AG10803 (cell line): ENCODE results near the gene ACER2.
"Not testable (repeated sequence)": the region's sequence is repeated elsewhere in the genome, so short reads cannot be mapped to it uniquely, and the experiment has no call there.

Source experiments
- DNase-seq: peaks from one replicate; pipeline ENCODE4 v3.0.0; 2010; ENCODE audit warnings: low read depth
- H3K4me3 ChIP-seq: 2 replicates; pipeline ENCODE4 v1.5.1; 2011; ENCODE audit warnings: mild to moderate bottlenecking, low read length, control low read depth
- TF ChIP-seq, protein P1 (sequence below): conservative IDR thresholded peaks from 2 replicates; pipeline ENCODE4 v1.5.1; 2011; ENCODE audit warnings: mild to moderate bottlenecking, low read length, control low read depth, inconsistent platforms

ACER2 gene

DNA sequence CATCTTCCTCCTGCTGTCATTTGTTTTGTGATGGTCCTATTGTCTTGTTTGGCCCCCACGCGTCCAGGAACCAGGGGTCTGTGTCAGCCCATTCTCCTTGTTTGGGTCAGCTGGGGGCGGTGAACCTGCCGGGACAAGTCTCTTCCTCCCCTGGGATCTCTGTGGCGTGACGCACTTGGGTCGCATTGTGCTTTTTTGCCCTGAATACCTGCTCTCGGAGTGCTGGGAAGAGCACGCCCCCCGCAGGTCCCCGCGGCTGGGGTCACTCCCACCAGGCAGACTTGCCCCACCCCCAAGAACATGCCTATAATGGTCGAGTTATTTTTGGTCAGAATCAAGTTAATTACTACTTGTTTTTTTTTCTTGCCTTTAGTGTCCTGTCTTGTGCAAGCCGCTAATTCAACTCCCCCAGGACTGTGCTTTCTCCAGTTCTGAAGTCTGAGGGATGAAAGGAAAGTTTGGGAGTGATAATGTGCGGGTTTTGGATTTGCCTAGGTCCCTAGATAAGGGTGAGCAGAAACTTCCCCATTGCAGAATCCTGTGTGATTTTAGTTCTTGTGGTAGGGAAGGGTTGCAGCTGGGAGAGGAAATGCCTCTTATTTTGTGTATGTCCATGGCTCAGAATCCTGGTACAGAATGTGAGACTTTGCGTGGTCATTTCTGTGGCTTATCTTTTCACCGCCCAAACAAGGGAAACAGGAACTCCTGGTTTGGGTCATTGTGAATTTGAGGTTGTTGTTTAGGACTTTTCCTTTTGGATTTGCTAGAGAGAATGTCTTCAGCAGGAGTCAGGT, 789 bp downstream of the ACER2 start:
- H3K4me3 ChIP-seq, result peak overlapping the region; percentile 80
- TF ChIP-seq, protein P1, sequence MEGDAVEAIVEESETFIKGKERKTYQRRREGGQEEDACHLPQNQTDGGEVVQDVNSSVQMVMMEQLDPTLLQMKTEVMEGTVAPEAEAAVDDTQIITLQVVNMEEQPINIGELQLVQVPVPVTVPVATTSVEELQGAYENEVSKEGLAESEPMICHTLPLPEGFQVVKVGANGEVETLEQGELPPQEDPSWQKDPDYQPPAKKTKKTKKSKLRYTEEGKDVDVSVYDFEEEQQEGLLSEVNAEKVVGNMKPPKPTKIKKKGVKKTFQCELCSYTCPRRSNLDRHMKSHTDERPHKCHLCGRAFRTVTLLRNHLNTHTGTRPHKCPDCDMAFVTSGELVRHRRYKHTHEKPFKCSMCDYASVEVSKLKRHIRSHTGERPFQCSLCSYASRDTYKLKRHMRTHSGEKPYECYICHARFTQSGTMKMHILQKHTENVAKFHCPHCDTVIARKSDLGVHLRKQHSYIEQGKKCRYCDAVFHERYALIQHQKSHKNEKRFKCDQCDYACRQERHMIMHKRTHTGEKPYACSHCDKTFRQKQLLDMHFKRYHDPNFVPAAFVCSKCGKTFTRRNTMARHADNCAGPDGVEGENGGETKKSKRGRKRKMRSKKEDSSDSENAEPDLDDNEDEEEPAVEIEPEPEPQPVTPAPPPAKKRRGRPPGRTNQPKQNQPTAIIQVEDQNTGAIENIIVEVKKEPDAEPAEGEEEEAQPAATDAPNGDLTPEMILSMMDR, result no peak; the same call in 1 of the 2 replicates
- no peak for DNase-seq

DNA sequence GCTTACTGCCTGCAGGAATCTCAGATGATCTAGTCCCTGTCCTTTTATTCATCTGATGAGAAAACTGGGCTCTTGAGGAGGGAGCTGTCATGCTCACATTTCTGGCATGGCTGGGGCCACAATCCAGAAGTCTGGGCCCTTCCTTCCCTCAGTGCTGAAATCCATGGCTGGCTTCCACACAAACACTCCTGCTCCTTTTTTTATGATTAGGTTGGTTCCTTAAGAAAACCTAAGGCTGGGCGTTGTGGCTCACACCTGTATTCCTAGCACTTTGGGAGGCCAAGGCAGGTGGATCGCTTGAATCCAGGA, 1.3 kb downstream of the ACER2 start:
- TF ChIP-seq, protein P1, result no peak
- DNase-seq, result no peak
- H3K4me3 ChIP-seq, result peak overlapping the region; percentile 80

DNA sequence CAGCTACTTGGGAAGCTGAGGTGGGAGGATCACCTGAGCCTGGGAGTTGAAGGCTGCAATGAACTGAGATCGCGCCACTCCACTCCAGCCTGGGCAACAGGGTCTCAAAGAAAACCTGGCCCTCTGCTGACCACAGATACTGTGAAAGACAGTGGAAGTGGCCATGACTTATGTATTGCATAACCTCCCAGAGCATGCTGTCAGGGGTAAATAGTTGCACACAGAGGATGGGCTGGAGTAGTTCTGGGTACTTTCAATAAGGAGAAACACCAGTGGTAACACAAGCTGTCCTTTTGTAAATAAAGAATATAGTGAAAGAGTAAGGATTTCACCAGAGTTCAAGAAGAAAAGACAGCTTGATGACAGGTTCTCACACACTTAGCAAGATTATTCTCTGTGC, 1.8 kb downstream of the ACER2 start:
- H3K4me3 ChIP-seq, result no peak overlapping the region
- TF ChIP-seq, protein P1, result no peak
- DNase-seq, result no peak

DNA sequence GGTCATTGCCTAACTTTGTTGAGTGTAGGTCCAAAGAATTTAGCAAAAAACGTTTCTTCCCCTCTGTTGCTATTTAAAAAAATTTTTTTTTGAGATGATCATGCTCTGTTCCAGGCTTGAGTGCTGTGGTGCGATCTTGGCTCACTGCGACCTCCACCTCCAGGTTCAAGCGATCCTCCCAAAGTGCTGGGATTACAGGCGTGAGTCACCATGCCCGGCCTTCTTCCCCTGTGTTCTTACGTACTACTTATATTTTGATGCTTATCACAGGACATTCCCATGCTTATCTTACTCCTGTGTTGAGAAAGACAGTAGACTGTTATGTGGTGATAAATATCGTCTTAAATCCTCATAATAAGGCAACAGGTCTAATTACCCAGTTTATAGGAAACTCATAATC, 2.5 kb downstream of the ACER2 start:
- no peak overlapping the region for H3K4me3 ChIP-seq
- TF ChIP-seq, protein P1, result no peak
- DNase-seq, result no peak

DNA sequence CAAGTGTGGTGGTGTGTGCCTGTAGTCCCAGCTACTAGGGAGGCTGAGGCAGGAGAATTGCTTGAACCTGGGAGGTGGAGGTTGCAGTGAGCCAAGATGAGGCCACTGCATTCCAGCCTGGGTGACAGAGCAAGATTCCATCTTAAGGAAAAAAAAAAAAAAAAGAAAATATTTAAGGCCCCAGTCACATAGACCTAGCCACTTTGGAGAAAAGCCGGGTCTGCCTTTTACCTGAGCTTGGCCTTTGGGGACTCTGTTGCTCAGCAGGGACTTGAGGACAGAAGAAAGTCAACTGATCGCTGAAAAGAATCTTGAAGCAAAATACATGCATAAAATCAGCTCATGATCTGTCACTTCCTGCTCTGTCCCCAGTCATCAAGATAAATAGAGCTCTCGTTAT, 4.6 kb downstream of the ACER2 start:
- not testable (repeated sequence) for DNase-seq, H3K4me3 ChIP-seq

DNA sequence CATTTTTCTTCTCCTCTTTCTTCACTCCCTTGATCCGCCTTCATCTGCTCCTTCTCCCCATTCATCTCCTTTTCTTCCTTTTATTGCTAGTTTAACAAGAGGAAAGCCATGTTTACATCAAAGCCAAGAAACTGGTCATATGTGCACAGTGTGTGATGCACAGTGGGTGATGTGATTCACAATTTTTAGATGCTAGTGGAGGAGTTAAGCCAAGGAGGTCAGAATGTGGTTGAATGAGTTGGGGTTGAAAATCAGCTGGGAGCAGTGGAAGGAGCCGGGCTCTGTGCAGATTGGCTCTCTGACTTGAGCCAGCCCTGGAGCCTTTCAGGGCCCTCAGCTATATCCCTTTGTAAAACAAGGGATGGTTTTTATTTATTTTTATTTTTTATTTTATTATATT, 7.3 kb downstream of the ACER2 start:
- no peak overlapping the region for H3K4me3 ChIP-seq
- DNase-seq, result no peak
- TF ChIP-seq, protein P1, result no peak

DNA sequence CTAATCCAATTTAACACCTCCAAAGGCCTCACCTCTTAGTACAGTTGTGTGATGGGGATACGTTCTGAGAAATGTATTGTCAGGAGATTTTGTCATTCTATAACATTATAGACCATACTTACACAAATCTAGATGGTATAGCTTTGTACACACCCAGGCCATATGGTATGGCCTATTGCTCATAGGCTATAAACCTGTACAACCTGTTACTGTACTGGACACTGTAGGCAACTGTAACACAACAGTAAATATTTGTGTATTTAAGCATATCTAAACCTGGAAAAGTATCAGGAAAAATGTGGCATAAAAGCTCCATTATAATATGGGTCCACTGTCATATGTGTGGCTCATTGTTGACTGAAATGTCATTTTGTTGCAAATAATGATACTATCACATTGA, 12.1 kb downstream of the ACER2 start:
- TF ChIP-seq, protein P1, result no peak

More for the DNA sequence above, 12.1 kb downstream of the ACER2 start:
- no peak for DNase-seq
- no peak overlapping the region for H3K4me3 ChIP-seq
